Stimulated activated CD8-positive, alpha-beta memory T cell treated with anti-CD3 and anti-CD28 coated beads, Interleukin-15, amount 100 ng/mL, for 1 hour (primary cell): ENCODE data around the gene GIPC2.
"Not testable (repeated sequence)": the region's sequence is repeated elsewhere in the genome, so short reads cannot be mapped to it uniquely, and the experiment has no call there.

ENCODE experiments used
- DNase-seq: peaks from one replicate; pipeline ENCODE4 v3.0.0-alpha.2; 2020; ENCODE audit warnings: low read depth

Gene GIPC2

GRCh38 chr1:78068681-78069283, 23.0 kb downstream of the GIPC2 start:
- DNase-seq, result no peak

GRCh38 chr1:78069784-78070183, 24.0 kb downstream of the GIPC2 start:
- DNase-seq, result no peak

DNA sequence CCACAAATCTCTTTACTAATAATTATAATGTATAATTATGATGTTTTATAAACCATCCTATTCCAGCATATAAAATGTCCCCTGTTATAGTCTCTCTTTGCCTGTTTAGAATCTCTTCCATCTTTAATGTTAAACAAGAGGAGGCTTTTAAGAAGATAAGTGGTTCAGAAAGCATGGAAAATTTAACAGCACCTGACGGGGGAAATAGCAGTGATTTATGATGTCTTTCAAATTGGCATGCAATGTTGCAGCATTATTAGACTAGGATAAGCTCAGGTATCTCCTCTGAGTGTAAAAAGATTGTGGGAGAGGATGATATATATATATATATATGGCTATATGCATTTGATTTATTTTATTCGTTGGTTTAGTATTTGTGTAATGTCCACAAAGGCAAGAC, 24.4 kb downstream of the GIPC2 start:
- no peak for DNase-seq

- DNase-seq, result no peak
These were observed 25.0 kb downstream of the GIPC2 start for GRCh38 chr1:78070758-78071157.

DNA sequence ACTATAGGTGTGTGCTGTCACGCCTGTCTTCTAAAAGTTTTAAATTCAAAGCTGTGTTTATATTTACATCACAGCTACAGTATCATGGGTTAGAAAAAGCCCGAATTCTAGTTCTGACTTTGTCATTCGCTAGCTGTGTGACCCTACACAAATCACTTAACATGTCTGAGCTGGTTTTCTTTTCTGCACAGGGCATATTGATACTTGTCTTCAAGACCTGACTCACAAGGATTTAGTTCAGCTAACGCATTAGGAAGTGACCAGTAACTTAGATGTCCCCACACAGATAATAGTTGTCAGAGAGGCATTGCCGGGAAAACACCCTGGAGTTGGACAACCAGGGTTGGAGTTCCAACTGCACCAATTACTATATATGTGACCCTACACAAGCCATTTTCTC, 25.9 kb downstream of the GIPC2 start:
- DNase-seq, result no peak

GRCh38 chr1:78072216-78072615, 26.4 kb downstream of the GIPC2 start:
- no peak for DNase-seq

DNA sequence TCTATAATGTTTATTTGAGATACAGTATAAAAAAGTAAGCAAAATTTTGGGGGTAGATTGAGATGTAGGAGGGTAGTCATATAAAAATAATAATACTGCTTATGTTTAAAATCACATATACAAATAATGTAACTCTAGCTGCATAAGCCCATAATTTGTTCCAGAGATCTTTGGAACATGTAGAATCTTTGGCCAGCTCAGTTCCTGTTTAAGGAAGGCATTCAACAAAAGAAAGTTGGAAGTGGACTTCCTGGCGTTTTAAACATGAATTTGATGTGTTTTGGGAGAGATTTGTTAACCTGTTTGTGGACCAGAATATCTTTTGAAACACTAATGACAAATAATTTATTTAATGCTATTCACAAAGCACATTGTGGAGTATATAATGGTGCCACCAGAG, 27.7 kb downstream of the GIPC2 start:
- no peak for DNase-seq

GRCh38 chr1:78075621-78076020, 29.9 kb downstream of the GIPC2 start:
- no peak for DNase-seq

GRCh38 chr1:78078358-78078757, 32.6 kb downstream of the GIPC2 start:
- no peak for DNase-seq

- no peak for DNase-seq
These were observed 33.8 kb downstream of the GIPC2 start for GRCh38 chr1:78079580-78079979.

- no peak for DNase-seq
These were observed 35.0 kb downstream of the GIPC2 start for GRCh38 chr1:78080767-78081166.

DNA sequence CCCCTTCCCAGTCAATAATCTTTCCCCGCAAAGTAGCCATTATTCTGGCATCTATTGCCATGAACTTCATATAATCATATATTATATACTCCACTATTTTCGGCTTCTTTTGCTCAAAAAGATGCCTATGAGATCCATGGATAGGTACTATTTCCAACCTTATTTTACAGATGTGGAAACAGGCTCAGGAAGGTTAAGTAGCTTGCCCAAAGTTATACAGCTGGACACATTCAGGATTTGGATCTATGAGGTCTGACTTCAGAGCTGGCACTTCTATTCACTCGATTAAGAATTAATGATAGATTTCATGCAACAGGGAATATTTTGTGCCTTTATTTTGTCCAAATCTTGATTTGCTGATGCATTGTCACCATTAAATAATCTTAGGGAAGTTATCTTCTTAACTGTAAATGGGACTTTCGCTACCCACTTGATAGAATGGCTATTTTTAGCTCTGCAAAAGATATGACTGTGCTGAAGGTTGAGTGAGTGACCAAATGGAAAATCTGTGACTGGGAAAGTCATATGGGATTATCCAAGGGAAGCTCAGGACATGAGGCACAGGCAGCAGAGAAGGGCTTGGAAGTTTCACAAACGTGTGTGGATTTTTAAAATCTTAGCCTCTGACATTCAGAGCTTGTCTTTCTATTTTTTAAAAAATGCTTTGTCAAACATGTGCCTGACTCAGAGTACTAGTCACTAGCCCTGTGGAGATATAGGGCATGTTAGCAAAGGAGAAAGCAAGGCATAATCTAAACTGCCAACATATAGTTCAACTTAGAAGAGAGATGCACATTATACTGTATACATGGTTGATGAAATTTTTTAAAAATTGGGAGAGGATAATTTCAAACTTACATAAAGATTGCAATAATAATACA, 36.5 kb downstream of the GIPC2 start:
- no peak for DNase-seq

- DNase-seq, result not testable (repeated sequence)
These were observed 38.9 kb downstream of the GIPC2 start for GRCh38 chr1:78084639-78085038.

DNA sequence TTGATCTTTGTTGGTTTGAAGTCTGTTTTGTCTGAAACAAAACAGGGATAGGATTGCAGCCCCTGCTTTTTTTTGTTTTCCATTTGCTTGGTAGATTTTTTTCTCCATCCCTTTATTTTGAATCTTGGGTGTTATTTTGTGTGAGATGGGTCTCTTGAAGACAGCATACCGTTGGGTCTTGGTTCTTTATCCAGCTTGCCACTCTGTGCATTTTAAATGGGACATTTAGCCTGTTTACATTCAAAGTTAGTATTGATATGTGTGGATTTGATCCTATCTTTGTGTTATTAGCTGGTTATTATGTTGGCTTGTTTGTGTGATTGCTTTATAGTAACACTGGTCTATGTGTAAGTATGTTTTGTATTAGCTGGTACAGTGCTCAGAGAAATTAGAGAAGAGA, 40.9 kb downstream of the GIPC2 start:
- no peak for DNase-seq

GRCh38 chr1:78088015-78088414, 42.2 kb downstream of the GIPC2 start:
- no peak for DNase-seq

DNA sequence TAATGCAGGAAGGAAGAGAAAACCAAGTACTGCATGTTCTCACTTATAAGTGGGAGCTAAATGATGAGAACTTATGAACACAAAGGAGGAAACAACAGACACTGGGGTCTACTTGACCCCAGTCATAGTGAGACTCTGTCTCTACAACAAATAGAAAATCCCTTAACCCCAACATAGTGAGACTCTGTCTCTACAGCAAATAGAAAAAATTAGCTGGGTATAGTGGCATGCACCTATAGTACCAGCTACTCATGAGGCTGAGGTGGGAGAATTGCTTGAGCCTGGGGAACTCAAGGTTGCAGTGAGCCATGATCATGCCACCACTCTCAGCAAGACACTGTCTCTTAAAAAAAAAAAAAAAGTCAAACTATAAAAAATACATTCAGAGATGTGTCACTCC, 42.7 kb downstream of the GIPC2 start:
- DNase-seq, result no peak

DNA sequence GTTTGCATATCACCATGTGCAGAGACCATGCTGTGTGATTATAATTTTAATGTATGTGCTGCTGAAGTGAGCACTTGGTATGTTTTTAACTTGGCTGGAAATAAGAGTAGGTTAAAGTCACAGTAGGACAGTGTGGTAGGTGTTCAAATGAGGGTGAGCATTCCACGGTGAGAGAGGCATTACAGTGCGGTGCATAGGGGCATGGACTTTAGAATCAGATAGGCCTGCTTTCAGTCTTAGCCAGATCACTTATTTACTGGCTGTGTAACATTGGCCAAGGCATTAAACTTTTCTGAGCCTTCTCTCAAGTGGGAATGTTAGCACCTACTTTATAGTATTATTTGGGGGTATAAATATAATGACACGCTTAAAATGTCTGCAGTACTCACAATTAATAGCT, 43.2 kb downstream of the GIPC2 start:
- DNase-seq, result no peak

- DNase-seq, result no peak
These were observed 44.8 kb downstream of the GIPC2 start for GRCh38 chr1:78090472-78091133.

- DNase-seq, result no peak
These were observed 45.5 kb downstream of the GIPC2 start for GRCh38 chr1:78091215-78091813.

GRCh38 chr1:78091886-78092285, 46.1 kb downstream of the GIPC2 start:
- no peak for DNase-seq

DNA sequence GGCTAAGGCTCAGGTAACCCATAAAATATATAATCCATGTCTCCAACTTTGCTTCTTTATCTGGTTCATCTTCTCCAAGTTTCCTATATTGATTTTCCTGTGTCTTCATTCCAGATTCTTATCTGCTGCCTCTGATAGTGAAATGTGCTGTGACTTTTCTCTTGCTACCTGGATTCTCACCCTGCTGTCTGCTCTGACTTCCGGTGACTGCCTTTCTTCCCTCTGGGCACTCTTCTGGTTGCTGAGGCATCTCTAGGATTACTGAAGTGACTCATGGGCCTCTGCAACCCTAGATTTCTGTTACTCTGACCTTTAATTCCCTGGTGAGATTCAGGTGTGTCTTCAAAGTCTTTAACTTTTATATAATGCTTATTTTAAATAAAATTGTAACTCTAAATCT, 46.9 kb downstream of the GIPC2 start:
- DNase-seq, result no peak

DNA sequence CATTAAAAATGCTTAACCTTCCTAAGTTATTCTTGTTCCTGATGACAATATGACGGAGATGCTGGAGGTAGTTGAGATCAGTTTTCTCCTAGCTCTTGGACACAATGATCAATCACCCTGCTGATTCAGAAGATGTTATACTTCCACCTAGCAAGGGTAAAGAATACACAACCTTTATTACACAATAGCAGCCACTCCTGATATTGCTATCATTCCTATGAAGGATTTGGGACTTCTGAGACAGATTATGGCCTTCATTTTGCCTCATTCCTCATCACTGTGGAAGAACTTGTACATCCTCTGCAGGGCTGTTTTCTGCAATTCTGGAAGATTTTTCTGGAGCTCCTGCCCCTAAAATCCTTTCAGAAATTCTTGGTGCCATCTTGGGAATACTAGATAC, 47.8 kb downstream of the GIPC2 start:
- DNase-seq, result no peak

DNA sequence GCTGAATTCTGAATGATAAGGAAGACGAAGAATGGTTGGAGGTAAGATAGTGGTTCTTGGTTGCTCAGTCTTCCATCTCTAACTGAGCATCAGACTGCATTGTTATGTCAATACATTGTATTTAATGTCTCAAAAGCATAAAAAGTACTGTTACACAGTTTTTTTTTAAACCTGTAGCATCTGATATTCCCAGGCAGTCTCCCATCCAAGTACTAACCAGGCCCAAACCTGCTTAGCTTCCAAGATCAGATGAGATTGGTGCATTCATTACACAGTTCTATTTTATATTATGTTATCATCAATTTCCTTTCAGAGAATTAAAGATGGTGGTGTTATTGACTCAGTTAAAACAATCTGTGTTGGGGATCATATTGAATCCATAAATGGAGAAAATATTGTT, 48.9 kb downstream of the GIPC2 start:
- DNase-seq, result no peak
